ENCODE data around the gene RABEP2.

DNA sequence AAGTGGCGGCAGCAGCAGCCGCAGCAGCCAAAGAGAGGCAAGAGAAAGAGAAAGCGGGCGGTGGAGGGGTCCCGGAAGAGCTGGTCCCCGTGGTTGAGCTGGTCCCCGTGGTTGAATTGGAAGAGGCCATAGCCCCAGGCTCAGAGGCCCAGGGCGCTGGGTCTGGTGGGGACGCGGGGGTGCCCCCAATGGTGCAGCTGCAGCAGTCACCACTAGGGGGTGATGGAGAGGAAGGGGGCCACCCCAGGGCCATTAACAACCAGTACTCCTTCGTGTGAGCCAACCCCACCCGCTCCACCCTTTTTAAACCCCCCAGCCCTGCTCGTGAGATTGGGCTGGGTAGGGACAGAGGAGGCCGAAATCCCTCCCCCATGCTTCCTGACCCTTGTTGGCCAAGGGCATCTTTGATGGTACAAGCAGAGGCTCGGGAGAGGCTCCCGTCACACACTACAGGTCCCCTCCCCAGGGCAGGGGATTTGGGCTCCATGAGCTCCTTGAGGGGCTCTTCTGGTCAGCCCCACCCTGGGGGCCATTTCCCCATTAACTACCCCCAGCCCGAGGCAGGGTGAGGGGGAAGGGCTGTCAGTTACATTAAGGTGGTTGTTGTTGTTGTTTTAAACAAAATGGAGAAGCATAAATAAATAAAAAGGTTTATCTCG lies 51.4 kb downstream of the RABEP2 start:
- TF ChIP-seq, protein P1, sequence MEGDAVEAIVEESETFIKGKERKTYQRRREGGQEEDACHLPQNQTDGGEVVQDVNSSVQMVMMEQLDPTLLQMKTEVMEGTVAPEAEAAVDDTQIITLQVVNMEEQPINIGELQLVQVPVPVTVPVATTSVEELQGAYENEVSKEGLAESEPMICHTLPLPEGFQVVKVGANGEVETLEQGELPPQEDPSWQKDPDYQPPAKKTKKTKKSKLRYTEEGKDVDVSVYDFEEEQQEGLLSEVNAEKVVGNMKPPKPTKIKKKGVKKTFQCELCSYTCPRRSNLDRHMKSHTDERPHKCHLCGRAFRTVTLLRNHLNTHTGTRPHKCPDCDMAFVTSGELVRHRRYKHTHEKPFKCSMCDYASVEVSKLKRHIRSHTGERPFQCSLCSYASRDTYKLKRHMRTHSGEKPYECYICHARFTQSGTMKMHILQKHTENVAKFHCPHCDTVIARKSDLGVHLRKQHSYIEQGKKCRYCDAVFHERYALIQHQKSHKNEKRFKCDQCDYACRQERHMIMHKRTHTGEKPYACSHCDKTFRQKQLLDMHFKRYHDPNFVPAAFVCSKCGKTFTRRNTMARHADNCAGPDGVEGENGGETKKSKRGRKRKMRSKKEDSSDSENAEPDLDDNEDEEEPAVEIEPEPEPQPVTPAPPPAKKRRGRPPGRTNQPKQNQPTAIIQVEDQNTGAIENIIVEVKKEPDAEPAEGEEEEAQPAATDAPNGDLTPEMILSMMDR (conservative IDR thresholded peaks at IDR 0.05; ENCODE audit: low read length), result peak; percentile 79
- TF ChIP-seq EZH2phosphoT487 (IDR thresholded peaks at IDR 0.05; ENCODE audit: borderline replicate concordance, low read depth, low read length), result no peak

Measured in OCI-LY7 (cell line).